ENCODE measurements around the gene MRPS17. TPM values are rescaled to one million over a fixed set of nuclear protein-coding genes. Genes with fewer than 3 reads are reported as not detected.

Gene MRPS17
- total RNA-seq, 4 donors from 2014 or later = 14.0 to 38.3 (median 22.0) TPM

DNA sequence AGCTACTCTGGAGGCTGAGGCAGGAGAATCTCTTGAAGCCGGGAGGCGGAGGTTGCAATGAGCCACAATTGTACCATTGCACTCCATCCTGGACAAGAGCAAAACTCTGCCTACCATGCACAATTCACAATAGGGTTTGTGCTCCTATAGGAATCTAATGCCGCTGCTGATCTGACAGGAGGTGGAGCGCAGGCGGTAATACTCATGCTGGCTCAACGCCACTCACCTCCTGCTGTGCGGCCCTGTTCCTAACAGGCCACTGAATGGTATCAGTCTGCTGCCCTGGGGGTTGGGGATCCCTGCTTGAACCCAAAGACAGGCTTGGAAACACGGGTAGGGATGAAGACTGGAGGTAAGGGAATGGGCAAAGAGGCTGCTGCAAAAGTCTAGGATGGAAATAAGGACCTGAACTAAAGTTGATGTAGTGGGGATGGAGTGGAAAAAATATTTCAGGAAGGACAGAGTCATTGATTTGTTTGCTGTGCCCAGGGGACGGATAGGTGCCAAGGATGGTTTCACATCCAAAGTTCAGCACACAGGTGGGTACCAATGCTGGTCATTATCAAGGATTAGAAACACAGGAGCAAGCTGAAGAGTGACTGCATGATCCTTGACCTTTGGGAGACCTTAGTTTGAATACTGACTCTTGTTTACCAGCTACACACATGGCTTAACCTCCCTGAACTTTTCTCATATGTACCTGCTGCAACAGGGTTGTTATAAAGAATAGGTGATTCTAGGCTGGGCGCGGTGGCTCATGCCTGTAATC is 2.2 kb downstream of the MRPS17 start:
- DNase-seq = no peak
- in situ Hi-C loops (cut with MboI; ENCODE audit: low sequenced_read_pairs in 4 of 4) = loop anchor here in 2 of 4 donors (5.0 to 25.0 kb wide), 3 partner anchors 67 to 317 kb away; partner anchors contain the start of genes CCT6A (in 1 of the 2), PSPH (in 1 of the 2), SUMF2 (in 1 of the 2) and ZNF713 (in 1 of the 2)
- H3K27me3 ChIP-seq = no peaks in the 10 kb centered on the region

DNA sequence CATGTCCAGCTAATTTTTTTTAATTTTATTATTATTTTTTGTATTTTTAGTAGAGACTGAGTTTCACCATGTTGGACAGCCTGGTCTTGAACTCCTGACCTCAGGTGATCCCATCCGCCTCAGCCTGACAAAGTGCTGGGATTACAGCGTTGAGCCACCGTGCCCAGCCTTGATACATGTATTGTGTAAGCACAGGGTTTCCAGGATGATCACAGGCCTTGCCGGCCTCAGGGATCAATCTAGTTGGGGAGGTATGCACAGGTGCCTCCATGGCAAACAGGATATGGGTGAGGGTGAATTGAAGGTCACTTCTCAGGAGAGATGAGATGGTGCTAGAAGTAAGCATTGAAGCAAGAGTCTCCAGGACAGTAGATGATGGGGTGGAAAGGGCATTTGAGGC is 5.5 kb downstream of the MRPS17 start:
- no peak overlapping the region for H3K27ac ChIP-seq
- peaks cover 7 to 11% of the 10 kb centered on the region in 2 donors for H3K4me1 ChIP-seq
- intact Hi-C loops (cut with DNase I; ENCODE audit: low total_unique reads) = no loop called here
- ATAC-seq (no peak), DNase-seq (no peak)
- H3K4me3 ChIP-seq = no peak overlapping the region
- in situ Hi-C loops (cut with MboI; ENCODE audit: low sequenced_read_pairs in 4 of 4) = loop anchor here in 2 of 4 donors (25.0 kb wide), 2 partner anchors 105 to 320 kb away; partner anchors contain the start of genes CCT6A (in 1 of the 2), PSPH (in 1 of the 2) and SUMF2 (in 1 of the 2)
- no peaks in the 10 kb centered on the region for H3K9me3 ChIP-seq
- no peak for TF ChIP-seq POLR2A (IDR thresholded peaks at IDR 0.05)
- TF ChIP-seq, protein P1, sequence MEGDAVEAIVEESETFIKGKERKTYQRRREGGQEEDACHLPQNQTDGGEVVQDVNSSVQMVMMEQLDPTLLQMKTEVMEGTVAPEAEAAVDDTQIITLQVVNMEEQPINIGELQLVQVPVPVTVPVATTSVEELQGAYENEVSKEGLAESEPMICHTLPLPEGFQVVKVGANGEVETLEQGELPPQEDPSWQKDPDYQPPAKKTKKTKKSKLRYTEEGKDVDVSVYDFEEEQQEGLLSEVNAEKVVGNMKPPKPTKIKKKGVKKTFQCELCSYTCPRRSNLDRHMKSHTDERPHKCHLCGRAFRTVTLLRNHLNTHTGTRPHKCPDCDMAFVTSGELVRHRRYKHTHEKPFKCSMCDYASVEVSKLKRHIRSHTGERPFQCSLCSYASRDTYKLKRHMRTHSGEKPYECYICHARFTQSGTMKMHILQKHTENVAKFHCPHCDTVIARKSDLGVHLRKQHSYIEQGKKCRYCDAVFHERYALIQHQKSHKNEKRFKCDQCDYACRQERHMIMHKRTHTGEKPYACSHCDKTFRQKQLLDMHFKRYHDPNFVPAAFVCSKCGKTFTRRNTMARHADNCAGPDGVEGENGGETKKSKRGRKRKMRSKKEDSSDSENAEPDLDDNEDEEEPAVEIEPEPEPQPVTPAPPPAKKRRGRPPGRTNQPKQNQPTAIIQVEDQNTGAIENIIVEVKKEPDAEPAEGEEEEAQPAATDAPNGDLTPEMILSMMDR (IDR thresholded peaks at IDR 0.05 in 4 of 5, conservative IDR thresholded peaks at IDR 0.05 in 1 of 5) = no peak
- H3K36me3 ChIP-seq = peaks cover 0 to 29% of the 10 kb centered on the region in 2 donors
- no peaks in the 10 kb centered on the region for H3K27me3 ChIP-seq

More for the DNA sequence above, 2.2 kb downstream of the MRPS17 start:
- no peak overlapping the region for H3K4me3 ChIP-seq
- intact Hi-C loops (cut with DNase I; ENCODE audit: low total_unique reads) = loop anchor here (5.0 kb wide), 1 partner anchor 587 kb away; the partner anchor contains the start of gene LANCL2
- ATAC-seq = no peak
- H3K36me3 ChIP-seq = peaks cover 0 to 29% of the 10 kb centered on the region in 2 donors
- no peaks in the 10 kb centered on the region for H3K9me3 ChIP-seq
- TF ChIP-seq POLR2A (IDR thresholded peaks at IDR 0.05) = no peak
- TF ChIP-seq, protein P1 (IDR thresholded peaks at IDR 0.05 in 4 of 5, conservative IDR thresholded peaks at IDR 0.05 in 1 of 5) = no peak
- no peak overlapping the region for H3K27ac ChIP-seq
- H3K4me1 ChIP-seq = peaks cover 9 to 12% of the 10 kb centered on the region in 2 donors

DNA sequence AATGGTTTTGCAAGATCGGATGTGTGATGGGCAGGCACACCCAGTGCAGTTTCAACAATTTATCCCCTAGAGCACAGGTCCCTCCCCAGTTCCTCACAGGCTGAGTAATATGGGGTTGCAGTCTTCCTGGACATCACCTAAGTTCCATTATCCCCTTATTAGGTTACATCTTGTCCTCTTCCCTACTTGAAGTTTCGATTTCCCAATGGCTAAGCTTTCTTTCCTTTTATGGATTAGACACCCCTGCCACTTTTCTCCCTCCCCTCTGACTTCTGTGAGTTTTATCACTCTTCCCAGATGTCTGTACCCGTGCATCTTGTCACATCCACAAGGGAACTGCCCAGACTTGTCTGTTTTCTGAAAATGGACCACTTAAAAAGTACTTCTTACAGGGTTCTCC is 10.3 kb downstream of the MRPS17 start:
- in situ Hi-C loops (cut with MboI; ENCODE audit: low sequenced_read_pairs in 4 of 4) (loop anchor here in 2 of 4 donors (25.0 kb wide), 2 partner anchors 100 to 325 kb away; partner anchors contain the start of genes CCT6A (in 1 of the 2), PSPH (in 1 of the 2) and SUMF2 (in 1 of the 2)), intact Hi-C loops (cut with DNase I; ENCODE audit: low total_unique reads) (loop anchor here (5.0 to 10.0 kb wide), 2 partner anchors 90 to 387 kb away; partner anchors contain the start of genes CCT6A, PSPH and VOPP1)
- H3K4me3 ChIP-seq = no peak overlapping the region
- peaks cover 17 to 25% of the 10 kb centered on the region in 2 donors for H3K4me1 ChIP-seq
- no peaks in the 10 kb centered on the region for H3K9me3 ChIP-seq
- H3K27ac ChIP-seq = no peak overlapping the region
- ATAC-seq (no peak), DNase-seq (no peak)
- no peaks in the 10 kb centered on the region for H3K36me3 ChIP-seq
- no peaks in the 10 kb centered on the region for H3K27me3 ChIP-seq
- no peak for TF ChIP-seq POLR2A (IDR thresholded peaks at IDR 0.05)
- TF ChIP-seq, protein P1 (IDR thresholded peaks at IDR 0.05 in 4 of 5, conservative IDR thresholded peaks at IDR 0.05 in 1 of 5) = no peak

DNA sequence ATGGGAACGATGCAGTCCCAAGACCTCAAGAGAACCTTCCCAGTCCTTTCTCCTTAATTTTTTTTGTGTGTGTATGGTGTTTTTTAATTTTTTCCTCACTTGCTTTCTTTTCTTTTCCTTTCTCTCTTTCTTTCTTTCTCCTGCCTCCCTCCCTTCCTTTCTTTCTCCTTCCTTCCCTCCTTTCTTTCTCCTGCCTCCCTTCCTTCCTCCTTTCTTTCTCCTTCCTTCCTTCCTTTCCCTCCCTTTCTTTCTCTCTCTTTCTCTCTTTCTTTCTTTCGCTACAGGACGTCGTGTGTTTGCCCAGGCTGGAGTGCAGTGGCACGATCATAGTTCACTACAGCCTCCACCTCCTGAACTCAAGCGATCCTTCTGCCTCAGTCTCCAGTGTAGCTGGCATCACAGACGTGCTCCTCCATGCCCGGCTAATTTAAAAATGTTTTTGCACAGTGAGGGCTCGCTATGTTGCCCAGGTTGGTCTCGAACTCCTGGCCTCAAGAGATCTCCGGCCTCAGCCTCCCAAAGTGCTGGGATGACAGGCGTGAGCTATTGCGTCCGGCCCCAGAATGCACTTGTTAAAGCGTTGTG is 12.0 kb downstream of the MRPS17 start:
- DNase-seq (no peak), ATAC-seq (no peak)
- H3K27me3 ChIP-seq = no peaks in the 10 kb centered on the region
- no peaks in the 10 kb centered on the region for H3K9me3 ChIP-seq
- H3K4me1 ChIP-seq = peaks cover 34 to 39% of the 10 kb centered on the region in 2 donors
- intact Hi-C loops (cut with DNase I; ENCODE audit: low total_unique reads) (loop anchor here (1.0 to 10.0 kb wide), 4 partner anchors 11 to 389 kb away; partner anchors contain the start of genes CCT6A, PSPH and VOPP1), in situ Hi-C loops (cut with MboI; ENCODE audit: low sequenced_read_pairs in 4 of 4) (loop anchor here in 2 of 4 donors (25.0 kb wide), 2 partner anchors 99 to 326 kb away; partner anchors contain the start of genes CCT6A (in 1 of the 2), PSPH (in 1 of the 2) and SUMF2 (in 1 of the 2))
- peak overlapping the region; percentile 83 to 97 (median 96) for H3K27ac ChIP-seq
- peak overlapping the region; percentile 44 to 69 (median 47) for H3K4me3 ChIP-seq
- no peaks in the 10 kb centered on the region for H3K36me3 ChIP-seq
- TF ChIP-seq, protein P1 (IDR thresholded peaks at IDR 0.05 in 4 of 5, conservative IDR thresholded peaks at IDR 0.05 in 1 of 5) = no peak
- TF ChIP-seq POLR2A (IDR thresholded peaks at IDR 0.05) = no peak
